Embryonic facial prominence (tissue), 1 donor: ENCODE results near the gene RAB18.
"Not testable (repeated sequence)": the region's sequence is repeated elsewhere in the genome, so short reads cannot be mapped to it uniquely, and the experiment has no call there.

ENCODE experiments used
- DNase-seq: peaks from one replicate; pipeline ENCODE4 v3.0.0-alpha.2; 2016; ENCODE audit errors: extremely low spot score

The RAB18 gene

DNA sequence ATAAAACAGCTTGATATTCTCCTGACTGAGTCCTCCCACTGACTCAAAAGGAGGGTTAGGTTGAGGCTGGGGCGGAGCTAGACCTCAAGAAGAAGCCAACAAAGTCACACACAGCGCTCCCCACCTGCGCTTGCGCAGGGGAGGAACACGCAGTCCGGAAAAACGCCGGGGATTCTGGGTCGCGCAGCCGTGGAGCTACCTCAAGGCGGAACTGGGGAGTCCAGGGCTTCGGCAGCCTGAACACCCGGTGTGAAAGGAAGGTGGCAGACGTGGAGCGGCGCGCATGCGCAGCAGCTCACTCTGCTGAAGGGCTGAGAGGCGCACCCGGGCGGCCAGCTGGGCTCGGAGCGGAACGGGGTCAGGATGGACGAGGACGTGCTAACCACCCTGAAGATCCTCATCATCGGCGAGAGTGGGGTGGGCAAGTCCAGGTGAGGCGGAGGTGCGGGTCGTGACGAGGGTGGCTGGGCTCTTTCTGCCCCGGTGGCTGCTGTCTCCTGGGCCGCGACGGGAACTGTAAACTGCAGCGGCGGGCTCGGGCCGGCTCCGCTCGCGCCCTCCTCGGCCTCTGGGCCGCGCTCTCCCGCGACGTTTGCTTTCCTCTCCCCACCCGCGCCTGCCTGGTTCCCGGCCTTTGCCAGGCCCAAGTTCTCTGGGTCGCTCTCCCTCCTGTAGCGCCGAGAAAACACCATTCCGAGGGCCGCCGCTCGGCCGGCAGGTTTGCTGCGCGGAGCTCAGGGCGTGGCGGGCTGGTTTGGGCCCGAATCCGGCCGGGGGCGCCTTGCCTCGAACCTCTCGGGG, at the start of gene RAB18:
TSS of gene RAB18 (plus strand) at position 298 of the 801 bp plus-strand sequence. CDS start at position 364, 66 bp downstream.
- peak; percentile 95 for DNase-seq

DNA sequence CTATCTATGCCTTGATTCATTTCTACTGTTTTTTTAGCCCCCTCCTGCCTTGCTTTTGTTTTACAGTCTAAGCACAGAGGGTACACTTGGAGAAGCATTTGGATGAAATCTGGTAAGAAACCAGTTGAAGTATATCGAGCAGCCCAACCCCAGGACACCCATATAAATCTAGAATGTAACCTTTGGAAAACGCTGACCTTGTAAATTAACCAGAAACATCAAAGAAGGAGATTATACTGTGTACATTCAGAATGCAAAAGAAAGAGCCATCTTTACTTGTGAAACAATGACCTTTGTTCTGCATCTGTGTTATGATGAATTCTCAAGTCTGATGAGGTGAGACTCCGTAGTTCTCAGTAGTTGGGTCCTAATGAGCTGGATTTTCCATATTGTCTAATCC, 49.3 kb upstream of the RAB18 start:
- no peak for DNase-seq

DNA sequence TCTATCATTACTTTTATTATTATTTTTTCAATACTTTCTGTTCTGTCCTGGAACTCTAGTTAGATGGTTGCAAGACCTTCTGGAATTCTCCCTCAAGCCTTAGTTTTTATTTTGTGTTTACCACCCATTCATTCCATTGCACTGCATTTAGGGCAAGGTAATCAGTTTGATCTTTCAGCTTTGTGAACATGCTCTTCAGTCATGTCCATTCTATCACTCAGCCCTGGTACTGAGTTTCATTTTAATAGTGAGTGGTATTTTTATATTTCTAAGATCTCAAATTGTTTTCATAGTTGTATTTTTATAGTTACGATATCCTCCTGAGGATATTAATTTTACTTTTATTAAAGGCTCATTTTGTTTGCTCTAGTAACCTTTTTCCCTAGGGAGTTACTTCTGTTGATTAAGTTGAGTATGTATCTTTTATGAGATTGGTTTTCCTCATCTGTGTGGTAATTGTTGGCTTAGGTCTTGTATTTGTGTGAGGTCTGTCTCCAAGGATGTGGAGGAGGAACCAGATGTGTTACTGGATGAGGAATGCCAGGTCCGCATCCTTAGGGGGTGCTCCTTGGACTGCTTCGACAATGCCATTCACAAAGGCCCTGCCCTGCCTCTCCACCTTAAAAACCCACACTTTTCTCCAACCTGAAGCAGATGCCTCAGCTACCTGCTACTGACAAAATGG, 46.7 kb upstream of the RAB18 start:
- peak; percentile 68 for DNase-seq

DNA sequence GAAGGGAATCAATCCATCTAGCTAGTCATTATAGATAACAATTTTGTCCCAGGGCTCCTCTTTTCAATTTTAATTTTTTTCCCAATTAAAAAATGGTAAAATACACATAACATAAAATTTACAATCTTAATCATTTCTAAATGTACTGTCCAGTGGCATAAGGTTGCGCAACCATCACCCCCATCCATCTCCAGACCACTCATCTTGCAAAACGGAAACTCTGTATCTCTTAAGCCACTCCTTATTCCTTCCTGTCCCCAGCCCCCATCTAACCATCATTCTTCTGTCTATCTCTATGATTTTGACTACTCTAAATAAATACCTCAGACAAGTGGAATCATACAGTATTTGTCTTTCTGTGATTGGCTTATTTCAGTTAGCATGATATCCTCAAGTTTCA, 46.1 kb upstream of the RAB18 start:
- no peak for DNase-seq

GRCh38 chr10:27461312-27461711, 42.8 kb upstream of the RAB18 start:
- no peak for DNase-seq

DNA sequence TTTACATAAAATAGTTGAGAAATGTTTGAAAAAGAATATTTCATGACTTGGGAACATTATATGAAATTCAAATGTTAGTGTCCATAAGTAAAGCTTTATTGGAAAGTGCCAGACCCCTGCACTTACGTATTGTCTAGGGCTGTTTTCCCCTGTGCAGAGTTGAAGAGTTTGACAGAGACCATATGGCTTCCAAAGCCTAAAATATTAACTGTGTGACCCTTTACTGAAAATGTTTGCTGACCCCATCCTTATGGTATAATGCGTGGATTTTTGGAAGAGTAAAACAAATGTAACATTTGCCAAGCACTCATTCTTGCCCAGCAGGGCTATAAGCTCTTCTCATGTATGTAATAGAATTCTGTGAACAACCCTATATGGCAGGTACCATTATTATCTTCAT, 40.1 kb upstream of the RAB18 start:
- no peak for DNase-seq

DNA sequence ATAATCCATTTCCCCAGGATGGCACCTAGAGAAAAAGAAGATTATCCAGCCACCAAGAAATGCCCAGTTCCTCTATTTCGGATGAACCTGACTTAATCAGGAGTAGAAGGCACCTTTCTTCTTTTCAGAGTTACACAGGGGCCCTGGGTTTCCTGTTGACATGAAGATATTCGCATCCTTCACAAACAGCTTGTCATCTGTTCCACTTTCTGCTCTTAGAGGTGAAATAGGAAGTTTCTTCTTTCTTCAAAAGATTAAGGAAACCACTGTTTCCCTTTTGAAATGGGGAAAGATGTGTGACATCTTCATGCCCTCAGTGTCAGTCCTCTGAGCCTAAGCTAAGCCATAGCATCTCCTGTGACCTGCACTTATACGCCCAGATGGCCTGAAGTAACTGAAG, 39.1 kb upstream of the RAB18 start:
- DNase-seq, result no peak

- DNase-seq, result not testable (repeated sequence)
Observed at GRCh38 chr10:27465596-27465995, 38.5 kb upstream of the RAB18 start.

DNA sequence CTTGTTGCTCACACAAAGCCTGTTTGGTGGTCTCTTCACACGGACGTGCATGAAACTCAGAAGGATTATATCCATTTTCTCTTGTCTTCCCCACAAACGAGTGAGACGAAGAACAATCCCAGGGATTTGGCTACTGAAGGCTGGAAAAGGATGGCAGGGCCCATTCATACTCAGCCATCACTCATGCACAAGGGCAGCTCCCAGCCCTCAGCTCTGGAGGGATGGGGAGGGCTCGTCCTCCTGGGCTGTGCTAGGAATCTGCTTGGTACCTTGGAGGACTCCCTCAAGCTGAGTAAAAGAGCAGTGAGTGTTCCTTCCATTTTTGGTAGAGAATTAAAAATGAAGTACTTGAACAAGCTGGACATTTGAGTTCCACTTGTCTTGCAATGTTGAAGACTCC, 33.2 kb upstream of the RAB18 start:
- DNase-seq, result no peak

DNA sequence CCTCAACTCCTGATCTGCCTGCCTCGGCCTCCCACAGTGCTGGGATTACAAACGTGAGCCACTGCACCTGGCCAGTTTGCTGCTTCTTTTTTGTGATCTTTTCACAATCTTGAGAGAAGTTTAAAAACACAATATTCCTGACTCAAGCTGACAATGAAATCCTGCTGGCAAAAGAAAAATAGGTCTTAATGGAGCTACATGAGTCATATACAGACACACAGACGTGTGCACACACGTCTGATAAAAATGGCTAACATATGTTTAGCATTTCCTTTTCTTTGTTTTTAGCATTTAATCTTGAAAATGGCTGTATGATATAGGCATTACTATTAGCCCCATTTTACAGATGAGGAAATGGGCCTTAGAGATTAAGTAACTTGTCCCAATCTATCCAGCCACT, 29.4 kb upstream of the RAB18 start:
- DNase-seq, result no peak

- DNase-seq, result no peak
Observed at GRCh38 chr10:27479016-27479415, 25.1 kb upstream of the RAB18 start.

DNA sequence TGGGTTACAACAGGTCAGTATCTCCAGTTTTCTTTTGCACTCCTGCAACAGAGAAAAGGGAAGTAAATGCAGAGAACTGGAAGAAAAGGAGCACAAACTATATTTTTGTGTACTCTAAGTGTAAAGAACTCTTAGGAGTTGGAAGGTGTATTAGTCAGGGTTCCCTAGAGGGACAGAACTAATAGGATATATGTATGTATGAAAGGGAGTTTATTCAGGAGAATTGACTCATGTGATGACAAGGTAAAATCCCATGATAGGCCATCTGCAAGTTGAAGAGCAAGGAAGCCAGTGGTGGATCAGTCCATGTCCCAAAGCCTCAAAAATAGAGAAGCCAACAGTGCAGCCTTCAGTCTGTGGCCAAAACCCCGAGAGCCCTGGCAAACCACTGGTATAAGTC, 22.6 kb upstream of the RAB18 start:
- DNase-seq, result no peak

- DNase-seq, result no peak
Observed at GRCh38 chr10:27482984-27483956, 20.8 kb upstream of the RAB18 start.

GRCh38 chr10:27485368-27485767, 18.7 kb upstream of the RAB18 start:
- DNase-seq, result no peak

DNA sequence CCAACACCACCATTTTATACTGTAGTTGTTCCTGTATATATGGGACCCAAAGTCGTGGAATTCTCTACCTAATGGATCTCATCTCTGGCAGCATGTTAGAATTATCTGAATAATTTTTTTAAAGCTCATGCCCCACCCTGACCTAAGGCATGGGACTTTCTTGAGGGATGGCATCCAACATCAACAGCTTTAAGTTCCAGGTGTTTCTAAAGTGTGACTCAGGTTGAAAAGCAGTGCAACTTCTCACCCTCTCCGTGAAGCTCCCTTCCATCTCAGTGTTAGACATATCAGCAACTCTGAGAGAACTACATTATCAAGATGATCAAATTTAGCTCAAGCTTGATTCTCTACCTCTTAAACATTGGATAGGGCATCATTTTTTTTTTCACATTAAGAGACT, 18.1 kb upstream of the RAB18 start:
- DNase-seq, result no peak

- DNase-seq, result no peak
Observed at GRCh38 chr10:27490807-27491206, 13.3 kb upstream of the RAB18 start.

DNA sequence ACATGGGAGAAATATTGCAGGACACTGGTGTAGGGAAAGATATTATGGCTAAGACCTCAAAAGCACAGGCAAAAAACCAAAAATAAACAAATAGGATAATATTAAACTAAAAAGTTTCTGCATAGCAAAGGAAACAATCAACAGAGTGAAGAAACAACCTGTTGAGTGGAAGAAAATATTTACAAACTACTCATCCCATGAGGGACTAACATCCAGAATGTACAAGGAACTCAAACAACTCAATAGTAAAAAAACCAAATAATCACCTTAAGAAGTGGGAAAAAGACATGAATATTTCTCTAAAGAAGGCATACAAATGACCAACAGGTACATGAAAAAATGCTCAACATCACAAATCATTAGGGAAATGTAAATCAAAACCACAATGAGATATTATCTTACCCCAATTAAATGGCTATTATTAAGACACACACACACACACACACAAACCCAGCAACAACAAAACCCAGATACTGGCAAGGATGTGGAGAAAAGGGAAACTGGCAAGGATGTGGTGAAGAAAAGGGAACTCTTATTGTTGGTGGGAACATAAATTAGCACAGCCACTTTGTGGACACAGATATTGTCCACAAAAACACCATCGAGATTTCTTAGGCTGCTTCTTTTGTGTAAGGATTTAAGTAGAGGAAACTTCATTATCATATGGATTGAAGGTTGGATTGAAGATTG, 9.8 kb upstream of the RAB18 start:
- no peak for DNase-seq

DNA sequence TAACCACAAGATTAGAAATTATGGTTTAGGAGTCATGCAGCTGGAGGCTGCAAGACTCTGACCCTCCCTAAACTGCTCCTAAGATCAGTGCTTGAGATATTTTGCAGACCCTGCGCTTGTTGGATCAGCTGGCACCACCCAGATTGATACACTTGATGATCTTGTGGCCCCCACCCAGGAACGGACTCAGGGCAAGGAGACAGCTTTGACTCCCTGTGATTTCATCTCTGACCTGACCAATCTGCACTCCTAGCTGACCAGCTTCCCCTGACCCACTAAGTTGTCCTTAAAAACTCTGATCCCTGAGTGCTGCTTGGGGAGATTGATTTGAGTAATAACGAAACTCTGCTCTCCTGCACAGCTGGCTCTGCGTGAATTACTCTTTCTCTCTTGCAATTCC, 8.0 kb upstream of the RAB18 start:
- DNase-seq, result no peak

DNA sequence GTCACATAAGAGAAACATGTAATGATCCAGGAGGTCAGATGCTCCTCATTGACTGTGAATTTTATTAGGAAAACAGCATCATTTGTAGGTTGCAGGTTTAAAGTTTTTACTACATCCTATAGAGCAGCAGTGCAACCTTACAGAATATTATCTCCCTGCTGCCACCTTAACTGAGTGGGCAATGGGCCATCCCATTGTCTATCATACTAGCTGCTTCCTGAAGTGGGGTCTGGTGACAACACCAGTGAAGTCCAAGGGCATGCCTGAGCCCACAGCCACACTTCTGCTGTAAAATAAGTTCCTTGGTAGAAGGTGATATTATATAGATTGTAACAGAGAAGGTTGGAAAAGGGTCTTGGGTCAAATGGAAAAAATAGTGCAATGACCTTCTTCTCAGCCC, 4.0 kb upstream of the RAB18 start:
- DNase-seq, result no peak

- DNase-seq, result no peak
Observed at GRCh38 chr10:27500886-27501285, 3.2 kb upstream of the RAB18 start.

DNA sequence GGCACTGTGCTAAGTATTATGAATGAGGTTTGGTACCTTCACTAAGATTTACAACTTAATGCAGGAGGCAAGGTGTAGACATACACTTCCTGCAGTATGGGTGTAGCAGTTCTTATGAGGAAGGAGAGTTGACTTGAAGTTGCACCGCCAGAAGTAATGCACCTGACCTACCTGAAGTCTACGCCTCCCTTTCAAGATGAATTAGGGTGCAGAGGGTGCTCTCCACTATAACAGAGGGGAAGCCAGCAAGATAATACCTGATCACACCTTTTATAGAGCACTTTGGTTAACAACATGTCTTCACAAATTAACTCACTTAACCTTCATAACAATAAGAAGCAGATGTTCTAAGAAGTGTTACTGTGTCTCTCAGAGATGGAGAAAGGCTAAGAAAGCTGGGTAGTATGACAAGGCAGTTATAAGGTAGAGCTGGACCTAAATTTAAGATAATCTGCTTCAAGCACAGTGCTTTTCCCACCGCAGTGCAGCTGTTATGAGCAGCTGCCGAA, 552 bp upstream of the RAB18 start:
- no peak for DNase-seq
